Astrocyte (in vitro differentiated cells and primary cell): ENCODE measurements around the gene ALX4. TPM values are rescaled to one million over a fixed set of nuclear protein-coding genes. Genes with fewer than 3 reads are reported as not detected.
A peak's percentile ranks its signal among the peaks of the same experiment; 100 is the strongest.

ENCODE experiments used
- DNase-seq: peaks from one replicate; pipeline ENCODE4 v3.0.0-alpha.2; 2010; ENCODE audit warnings: low read depth
- FAIRE-seq: peaks from 2 replicates; lab custom pipeline; 2011; peaks lifted over from hg19 to GRCh38; lab: Jason Lieb, UNC
- H2AFZ ChIP-seq: 2 replicates; pipeline ENCODE4 v1.6.0; 2012; ENCODE audit warnings: low read depth, low read length, inconsistent platforms
- H3K27ac ChIP-seq: 2 replicates; pipeline ENCODE4 v1.5.1; 2011; ENCODE audit warnings: low read depth, low read length, inconsistent platforms
- H3K27me3 ChIP-seq: 2 replicates; pipeline ENCODE4 v1.6.0; 2011; ENCODE audit warnings: low read length, inconsistent platforms; ENCODE audit not compliant: insufficient read depth
- H3K36me3 ChIP-seq: 2 replicates; pipeline ENCODE4 v1.5.1; 2011; ENCODE audit warnings: low read length, inconsistent platforms; ENCODE audit not compliant: insufficient read depth
- H3K4me1 ChIP-seq: 2 replicates; pipeline ENCODE4 v1.5.1; 2011; ENCODE audit warnings: low read length, inconsistent platforms; ENCODE audit not compliant: insufficient read depth
- H3K4me2 ChIP-seq: 2 replicates; pipeline ENCODE4 v1.6.0; 2012; ENCODE audit warnings: low read length, inconsistent platforms
- H3K4me3 ChIP-seq: 2 replicates; pipeline ENCODE4 v1.5.1; 2011; ENCODE audit warnings: low read depth, mild to moderate bottlenecking, low read length, inconsistent platforms; ENCODE audit not compliant: insufficient read depth
- H3K79me2 ChIP-seq: 2 replicates; pipeline ENCODE4 v1.6.0; 2012; ENCODE audit warnings: mild to moderate bottlenecking, low read length, inconsistent platforms; ENCODE audit not compliant: insufficient read depth
- H3K9ac ChIP-seq: 2 replicates; pipeline ENCODE4 v1.6.0; 2012; ENCODE audit warnings: mild to moderate bottlenecking, low read length, inconsistent platforms
- H3K9me3 ChIP-seq: 2 replicates; pipeline ENCODE4 v1.5.1; 2012; ENCODE audit warnings: low read depth, mild to moderate bottlenecking, low read length, inconsistent platforms; ENCODE audit not compliant: insufficient read depth
- H4K20me1 ChIP-seq: 2 replicates; pipeline ENCODE4 v1.6.0; 2012; ENCODE audit warnings: low read length, inconsistent platforms; ENCODE audit not compliant: insufficient read depth
- H3K27ac Mint-ChIP-seq: one replicate; pipeline ENCODE4 v1.8.0; 2021; ENCODE audit warnings: mild to moderate bottlenecking, mixed read lengths; ENCODE audit not compliant: unreplicated experiment
- H3K27me3 Mint-ChIP-seq: one replicate; pipeline ENCODE4 v1.8.0; 2021; ENCODE audit warnings: low read depth, mixed read lengths; ENCODE audit not compliant: unreplicated experiment
- H3K36me3 Mint-ChIP-seq: one replicate; pipeline ENCODE4 v1.8.0; 2021; ENCODE audit warnings: low read depth, mixed read lengths; ENCODE audit not compliant: unreplicated experiment
- H3K4me1 Mint-ChIP-seq: one replicate; pipeline ENCODE4 v1.8.0; 2021; ENCODE audit warnings: low read depth, mixed read lengths; ENCODE audit not compliant: unreplicated experiment
- H3K4me3 Mint-ChIP-seq: one replicate; pipeline ENCODE4 v1.8.0; 2021; ENCODE audit warnings: mild to moderate bottlenecking, moderate library complexity, mixed read lengths; ENCODE audit not compliant: unreplicated experiment
- H3K9me3 Mint-ChIP-seq: one replicate; pipeline ENCODE4 v1.8.0; 2021; ENCODE audit warnings: mild to moderate bottlenecking, mixed read lengths; ENCODE audit not compliant: unreplicated experiment
- EZH2 ChIP-seq: IDR thresholded peaks from 2 replicates; pipeline ENCODE4 v1.6.1; 2012; ENCODE audit warnings: mild to moderate bottlenecking, low read length, inconsistent platforms; ENCODE audit not compliant: insufficient read depth
- total RNA-seq: library from RNA; stranded (reverse); gene quantifications from 2 replicates; pipeline ENCODE4 v1.2.1, GENCODE V29; 2021
- TF ChIP-seq, protein P1 (sequence below): IDR thresholded peaks from 2 replicates; pipeline ENCODE4 v1.5.1; 2011; ENCODE audit warnings: low read depth, mild to moderate bottlenecking, inconsistent platforms, low read length, moderate library complexity; ENCODE audit not compliant: insufficient read depth

ALX4 gene
- total RNA-seq, 1 donor from 2014 or later = not detected

DNA sequence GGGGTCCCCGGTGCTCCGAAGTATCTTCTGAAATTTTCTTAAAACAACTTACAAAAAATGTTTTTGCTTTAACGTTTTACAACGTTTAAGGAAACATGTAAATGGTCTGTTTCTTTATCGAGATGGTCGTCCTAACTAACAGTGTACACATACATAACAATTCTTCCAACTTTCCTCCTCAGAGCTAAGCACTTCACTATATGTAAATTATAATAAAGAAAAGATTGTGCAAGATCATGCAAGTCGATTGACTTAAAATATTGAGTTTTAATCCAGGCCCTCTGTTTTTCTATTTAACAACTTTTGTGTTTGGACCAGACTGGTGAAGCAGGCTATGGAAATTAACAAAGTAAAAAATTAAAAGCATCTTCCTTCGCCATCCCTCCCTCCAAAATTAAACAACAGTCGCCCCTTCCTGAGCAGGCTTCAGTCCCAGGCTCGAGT, 4.9 kb downstream of the ALX4 start:
- Histone ChIP-seq H3K36me3 (no peaks in the 10 kb centered on the region), H3K9ac (no peak overlapping the region), H3K27ac (no peak overlapping the region), H3K27me3 (peaks cover 78% of the 10 kb centered on the region), H3K9me3 (no peaks in the 10 kb centered on the region), H3K4me2 (peak overlapping the region; percentile 85), H3K4me3 (no peak overlapping the region), H4K20me1 (peaks cover 17% of the 10 kb centered on the region), H3K4me1 (peaks cover 6% of the 10 kb centered on the region), H3K79me2 (no peaks in the 10 kb centered on the region), H2AFZ (no peak overlapping the region)
- H3K27me3 Mint-ChIP-seq = peaks cover 79% of the 10 kb centered on the region
- peaks cover 14% of the 10 kb centered on the region for H3K9me3 Mint-ChIP-seq
- peak overlapping the region; percentile 75 for H3K27ac Mint-ChIP-seq
- TF ChIP-seq, protein P1, sequence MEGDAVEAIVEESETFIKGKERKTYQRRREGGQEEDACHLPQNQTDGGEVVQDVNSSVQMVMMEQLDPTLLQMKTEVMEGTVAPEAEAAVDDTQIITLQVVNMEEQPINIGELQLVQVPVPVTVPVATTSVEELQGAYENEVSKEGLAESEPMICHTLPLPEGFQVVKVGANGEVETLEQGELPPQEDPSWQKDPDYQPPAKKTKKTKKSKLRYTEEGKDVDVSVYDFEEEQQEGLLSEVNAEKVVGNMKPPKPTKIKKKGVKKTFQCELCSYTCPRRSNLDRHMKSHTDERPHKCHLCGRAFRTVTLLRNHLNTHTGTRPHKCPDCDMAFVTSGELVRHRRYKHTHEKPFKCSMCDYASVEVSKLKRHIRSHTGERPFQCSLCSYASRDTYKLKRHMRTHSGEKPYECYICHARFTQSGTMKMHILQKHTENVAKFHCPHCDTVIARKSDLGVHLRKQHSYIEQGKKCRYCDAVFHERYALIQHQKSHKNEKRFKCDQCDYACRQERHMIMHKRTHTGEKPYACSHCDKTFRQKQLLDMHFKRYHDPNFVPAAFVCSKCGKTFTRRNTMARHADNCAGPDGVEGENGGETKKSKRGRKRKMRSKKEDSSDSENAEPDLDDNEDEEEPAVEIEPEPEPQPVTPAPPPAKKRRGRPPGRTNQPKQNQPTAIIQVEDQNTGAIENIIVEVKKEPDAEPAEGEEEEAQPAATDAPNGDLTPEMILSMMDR = no peak
- TF ChIP-seq EZH2 = no peak
- DNase-seq (no peak), FAIRE-seq (no peak)
- H3K36me3 Mint-ChIP-seq = no peaks in the 10 kb centered on the region
- H3K4me3 Mint-ChIP-seq = peak overlapping the region; percentile 60
- peaks cover 8% of the 10 kb centered on the region for H3K4me1 Mint-ChIP-seq

DNA sequence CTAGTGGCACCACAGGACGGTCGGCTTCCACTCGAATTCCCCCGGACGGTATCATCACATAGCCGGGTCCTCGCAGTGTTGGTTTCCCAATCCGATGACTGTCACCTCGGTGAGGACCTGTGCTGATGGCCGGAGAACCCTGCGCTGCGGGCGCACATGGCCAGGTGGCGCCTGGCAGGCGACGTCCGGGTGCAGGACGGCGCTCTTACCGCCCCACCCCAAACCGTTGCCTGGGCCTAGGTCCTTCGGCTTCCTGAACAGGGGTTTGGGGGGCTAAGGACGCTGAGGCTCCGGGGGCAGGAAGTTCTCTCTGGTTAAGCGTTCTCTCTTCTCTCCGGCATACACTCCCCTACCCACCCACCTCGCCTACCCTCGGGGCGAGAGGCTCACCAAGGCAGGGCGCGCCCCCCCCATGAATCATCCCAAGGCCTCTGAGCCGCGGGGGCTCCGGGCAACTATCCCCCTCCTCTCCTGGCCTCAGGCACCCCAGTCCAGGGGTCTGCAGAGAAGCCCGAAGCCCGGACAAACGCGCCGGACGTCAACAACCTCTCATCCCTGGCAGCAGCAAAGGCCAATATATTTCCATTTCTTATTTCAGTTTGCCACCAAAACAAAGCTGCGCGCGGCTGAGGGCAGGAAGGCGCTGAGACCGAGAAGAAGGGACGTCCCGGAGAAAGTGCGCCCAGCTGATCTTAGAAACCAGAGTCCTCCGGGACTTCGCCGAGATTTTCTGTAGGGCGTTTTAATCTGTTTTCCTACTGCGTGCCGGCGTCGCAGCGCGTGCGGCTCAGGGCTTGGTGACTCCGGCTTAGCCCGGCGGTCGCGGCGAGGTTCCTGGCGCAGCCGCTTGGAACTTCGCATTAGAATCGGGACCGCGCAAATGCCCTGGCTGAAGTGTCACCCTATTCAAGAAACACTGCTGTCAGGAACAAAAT, 5.6 kb downstream of the ALX4 start:
- H3K4me3 ChIP-seq = no peak overlapping the region
- H3K27me3 ChIP-seq = peaks cover 74% of the 10 kb centered on the region
- H3K27ac ChIP-seq = no peak overlapping the region
- Mint-ChIP-seq H3K9me3 (peaks cover 14% of the 10 kb centered on the region), H3K27me3 (peaks cover 85% of the 10 kb centered on the region), H3K4me3 (peak overlapping the region; percentile 60), H3K36me3 (no peaks in the 10 kb centered on the region), H3K27ac (peak overlapping the region; percentile 75), H3K4me1 (peaks cover 8% of the 10 kb centered on the region)
- H3K79me2 ChIP-seq = no peaks in the 10 kb centered on the region
- H3K4me2 ChIP-seq = peak overlapping the region; percentile 72
- no peaks in the 10 kb centered on the region for H3K36me3 ChIP-seq
- no peak for DNase-seq
- H3K9ac ChIP-seq = no peak overlapping the region
- TF ChIP-seq EZH2 = peak; percentile 83
- TF ChIP-seq, protein P1 = no peak
- FAIRE-seq = no peak
- no peak overlapping the region for H2AFZ ChIP-seq
- H3K9me3 ChIP-seq = no peaks in the 10 kb centered on the region
- H4K20me1 ChIP-seq = peaks cover 17% of the 10 kb centered on the region
- H3K4me1 ChIP-seq = peaks cover 2% of the 10 kb centered on the region
